Activated T-cell treated with anti-CD3 and anti-CD28 coated beads for 48 hours (primary cell): ENCODE data around the gene TFDP2.
"Not testable (repeated sequence)": the region's sequence is repeated elsewhere in the genome, so short reads cannot be mapped to it uniquely, and the experiment has no call there.

Source experiments
- DNase-seq: peaks from one replicate; pipeline ENCODE4 v3.0.0-alpha.2; 2020; ENCODE audit warnings: low read depth

TFDP2 gene

DNA sequence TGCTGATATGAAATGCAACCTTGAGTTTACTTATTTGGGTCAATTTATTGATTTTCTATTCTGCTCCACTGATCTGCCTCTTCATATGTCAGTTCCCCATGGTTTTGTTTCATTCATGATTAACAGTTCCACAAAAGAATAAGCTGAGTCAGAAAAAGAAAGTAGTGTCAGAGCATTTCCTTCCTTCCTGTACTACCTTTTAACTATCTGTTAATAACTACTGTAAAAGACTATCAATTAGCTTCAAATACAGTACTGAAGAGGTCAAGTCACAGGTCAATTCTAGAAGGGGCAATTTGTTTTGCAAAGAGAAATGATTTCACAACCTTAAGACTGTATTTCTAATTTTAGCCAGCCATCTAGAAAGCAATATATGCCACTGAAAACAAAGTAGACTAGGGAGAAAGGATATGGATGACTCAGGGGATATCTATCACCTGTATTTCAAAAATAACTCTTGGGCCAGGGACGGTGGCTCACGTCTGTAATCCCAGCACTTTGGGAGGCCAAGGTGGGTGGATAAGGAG, 129.5 kb downstream of the TFDP2 start:
- no peak for DNase-seq

DNA sequence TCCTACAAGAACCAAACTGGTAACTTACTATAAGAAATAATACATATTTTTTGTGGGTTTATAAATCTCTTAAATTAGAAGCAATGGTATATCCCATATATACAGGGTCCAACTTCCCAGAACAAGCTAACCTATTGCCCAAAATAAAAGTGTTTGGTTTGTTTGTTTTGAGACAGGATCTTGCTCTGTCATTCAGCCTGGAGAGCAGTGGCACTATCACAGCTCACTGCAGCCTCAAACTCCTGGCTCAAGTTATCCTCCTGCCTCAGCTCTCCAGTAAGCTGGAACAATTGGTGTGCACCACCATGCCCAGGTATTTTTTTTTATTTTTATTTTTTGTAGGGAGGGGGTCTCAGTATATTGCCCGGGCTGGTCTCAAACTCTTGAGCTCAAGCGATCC, 135.4 kb downstream of the TFDP2 start:
- no peak for DNase-seq

DNA sequence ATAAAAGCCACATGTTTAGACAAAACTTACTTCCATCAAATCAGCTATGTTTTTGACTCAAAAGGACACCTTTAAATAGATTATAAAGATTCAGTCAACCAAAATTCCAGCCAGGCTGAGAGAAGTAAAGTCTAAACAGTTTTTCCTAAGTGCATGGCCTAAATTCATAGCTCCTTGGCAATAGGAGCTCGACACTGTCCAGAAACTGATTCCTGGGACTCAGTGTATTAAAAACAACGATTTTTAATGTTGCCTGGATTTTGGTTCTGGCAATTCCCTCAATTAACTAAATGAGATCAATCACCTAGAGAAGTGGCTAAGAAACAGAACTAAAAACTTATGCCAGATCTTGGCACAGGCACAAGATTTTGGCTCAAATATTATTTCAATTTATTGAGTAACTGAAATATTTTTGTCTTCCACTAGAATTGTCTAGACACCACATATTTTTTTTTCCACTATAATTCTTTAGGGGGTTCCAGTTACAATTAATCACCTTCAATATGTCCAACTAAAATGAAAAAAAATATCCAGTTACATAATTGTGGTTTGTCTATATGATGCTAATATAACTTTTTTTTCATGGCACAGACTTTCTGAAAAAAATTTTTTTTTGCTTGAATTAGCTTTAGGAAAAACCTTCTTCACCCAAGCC, 135.9 kb downstream of the TFDP2 start:
- DNase-seq: no peak

DNA sequence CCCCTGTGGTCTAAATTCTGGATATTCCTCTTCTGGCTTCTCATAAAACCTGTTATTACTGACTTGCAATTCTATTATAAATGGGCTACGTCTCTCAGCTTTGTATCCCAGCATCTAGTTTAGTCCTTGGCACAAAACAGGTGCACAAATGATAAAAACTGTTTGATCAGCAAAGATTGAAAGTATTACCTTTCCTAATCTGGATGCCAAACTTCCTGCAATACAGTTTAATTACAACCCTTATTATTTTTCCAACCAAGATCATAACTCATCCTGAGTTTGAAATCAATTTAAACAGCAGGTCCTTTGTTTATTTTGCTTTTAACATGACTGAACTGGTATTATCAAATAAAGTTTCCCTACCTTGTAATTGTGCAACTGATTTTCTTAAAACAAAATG, 140.3 kb downstream of the TFDP2 start:
- DNase-seq: no peak

DNA sequence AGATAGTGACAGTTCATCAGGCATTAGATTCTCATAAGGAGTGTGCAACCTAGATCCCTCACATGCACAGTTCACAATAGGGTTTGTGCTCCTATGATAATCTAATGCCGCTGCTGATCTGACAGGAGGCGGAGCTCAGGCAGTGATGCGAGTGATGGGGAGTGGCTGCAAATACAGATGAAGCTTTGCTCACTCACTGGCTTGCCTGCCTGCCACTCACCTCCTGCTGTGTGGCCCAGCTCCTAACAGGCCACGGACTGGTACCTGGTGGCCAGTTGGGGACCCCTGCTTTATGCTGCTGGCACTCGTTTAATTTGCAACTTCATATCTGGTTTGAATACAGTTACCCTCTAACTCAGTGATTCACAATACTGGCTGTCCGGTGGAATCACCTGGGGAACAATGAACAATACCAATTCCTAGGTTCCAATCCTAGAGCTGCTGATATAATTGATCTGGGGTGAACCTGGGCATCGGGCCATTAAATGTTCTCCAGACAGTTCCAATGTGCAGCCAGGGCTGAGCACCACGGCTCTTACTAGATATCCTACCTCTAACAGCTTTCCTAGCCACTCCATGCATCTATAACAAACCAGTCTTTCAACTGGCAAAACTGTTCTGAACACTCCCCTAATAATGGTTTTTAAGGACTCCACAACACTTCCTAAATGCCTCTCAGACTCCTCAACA, 141.5 kb downstream of the TFDP2 start:
- no peak for DNase-seq

DNA sequence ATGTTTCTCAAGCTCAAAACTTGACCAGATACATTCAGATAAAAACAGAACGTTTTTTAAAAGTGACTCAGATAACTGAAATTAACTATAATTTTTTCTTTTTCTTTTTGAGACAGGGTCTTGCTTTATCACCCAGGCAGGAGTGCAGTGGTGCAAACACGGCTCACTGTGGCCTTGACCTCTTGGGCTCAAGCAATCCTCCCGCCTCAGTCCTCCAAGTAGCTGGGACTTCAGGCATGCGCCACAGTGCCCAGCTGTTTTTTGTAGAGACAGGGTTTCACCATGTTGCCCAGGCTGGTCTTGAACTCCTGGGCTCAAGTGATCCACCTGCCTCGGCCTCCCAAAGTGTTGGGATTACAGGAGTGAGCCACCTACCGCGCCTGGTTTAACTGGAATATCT, 144.4 kb downstream of the TFDP2 start:
- DNase-seq: not testable (repeated sequence)

DNA sequence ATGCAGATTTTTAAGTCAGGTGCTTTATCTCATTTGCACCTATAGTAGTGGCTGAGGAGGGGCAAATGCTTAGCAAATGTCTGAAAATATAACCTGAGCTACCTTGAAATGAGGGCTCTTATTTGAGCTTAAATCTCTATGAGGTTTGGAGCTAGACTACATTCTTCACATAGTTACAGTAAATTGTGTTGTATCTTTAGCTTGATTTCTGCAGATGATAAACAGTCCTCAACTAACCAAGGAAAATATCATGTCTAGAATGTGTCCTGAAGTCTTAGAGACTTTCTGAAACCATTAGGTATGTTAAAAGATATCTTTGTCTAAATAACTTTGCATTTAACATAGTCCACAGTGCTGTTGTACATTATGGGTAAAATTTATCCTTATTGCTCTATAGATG, 145.3 kb downstream of the TFDP2 start:
- DNase-seq: no peak

DNA sequence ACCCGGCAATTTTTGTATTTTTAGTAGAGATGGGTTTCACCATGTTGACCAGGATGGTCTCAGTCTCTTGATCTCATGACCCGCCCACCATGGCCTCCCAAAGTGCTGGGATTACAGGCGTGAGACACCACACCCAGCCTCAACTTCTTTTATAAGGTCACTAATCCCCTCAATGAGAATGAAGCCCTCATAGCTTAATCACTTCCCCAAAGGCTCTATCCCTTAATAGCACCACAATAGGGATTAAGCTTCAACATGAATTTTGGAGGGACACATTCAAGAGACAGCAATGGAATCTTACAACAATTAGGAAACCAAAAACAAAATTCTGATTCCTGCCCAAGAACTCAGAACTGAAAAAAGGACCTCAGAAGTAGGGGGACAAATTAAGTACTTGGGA, 146.1 kb downstream of the TFDP2 start:
- DNase-seq: no peak

DNA sequence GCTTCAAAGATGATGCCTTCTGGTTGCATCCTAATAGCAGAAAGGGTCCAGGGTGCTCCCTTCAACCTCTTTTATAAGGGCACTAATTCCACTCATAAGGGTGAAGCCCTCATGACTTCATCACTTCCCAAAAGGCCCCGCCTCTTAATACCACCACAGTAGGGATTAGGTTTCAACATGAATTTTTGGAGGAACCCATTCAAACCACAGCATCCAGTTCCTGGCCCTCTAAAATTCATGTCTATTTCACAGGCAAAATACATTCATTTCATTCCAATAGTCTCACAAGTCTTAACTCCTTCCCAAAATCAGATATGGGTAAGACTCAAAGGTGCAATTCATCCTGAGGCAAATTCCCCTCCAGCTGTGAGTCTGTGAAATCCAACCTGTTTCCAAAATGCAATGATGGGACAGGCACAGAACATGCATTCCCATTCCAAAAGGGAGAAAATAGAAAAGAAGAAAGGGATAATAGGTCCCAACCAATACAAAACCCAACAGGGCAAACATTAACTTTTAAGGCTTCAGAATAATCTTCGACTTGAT, 148.9 kb downstream of the TFDP2 start:
- no peak for DNase-seq

DNA sequence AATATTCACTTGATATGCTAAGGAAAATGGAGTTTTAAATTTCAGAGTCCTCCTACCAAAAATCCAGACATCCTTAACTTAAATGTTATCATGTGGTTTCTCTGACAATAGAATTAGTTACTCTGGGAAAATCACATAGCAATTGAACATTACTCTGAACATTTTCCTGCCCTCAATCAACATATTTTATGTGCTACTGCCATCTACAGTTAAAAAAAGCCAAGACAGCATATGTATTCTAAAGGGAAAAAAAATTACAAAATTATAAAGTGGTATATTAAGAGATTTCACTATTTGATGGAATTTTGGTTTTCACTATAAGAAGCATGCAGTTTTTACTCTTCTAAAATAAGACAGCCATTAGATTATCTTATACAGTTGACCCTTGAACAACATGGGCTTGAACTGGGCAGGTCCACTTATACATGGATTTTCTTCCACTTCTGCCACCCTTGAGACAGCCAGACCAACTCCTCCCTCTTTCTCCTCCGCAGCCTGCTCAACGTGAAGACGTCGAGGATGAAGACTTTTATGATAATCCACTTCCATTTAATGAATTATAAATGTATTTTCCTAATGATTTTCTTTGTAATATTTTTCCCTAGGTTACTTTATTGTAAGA, 150.6 kb downstream of the TFDP2 start:
- DNase-seq: no peak

DNA sequence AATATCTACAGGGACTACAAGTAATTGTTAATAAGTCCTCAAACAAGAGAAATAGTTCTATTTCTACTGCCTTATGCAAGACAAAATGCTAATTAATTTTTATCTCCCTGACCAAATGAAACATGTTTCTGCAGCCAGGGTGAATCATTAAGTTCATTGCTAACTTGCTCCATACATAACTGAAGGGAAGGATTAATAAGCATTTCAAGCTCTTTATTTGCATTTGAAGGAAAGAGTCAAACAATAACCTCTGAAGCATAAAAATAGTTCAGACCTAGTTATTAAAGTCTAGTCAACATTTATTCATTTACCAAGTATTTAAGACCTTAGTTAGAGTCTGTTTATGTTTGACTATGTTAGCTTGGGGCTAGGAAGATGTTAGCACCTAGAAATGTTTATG, 152.9 kb downstream of the TFDP2 start:
- DNase-seq: no peak

DNA sequence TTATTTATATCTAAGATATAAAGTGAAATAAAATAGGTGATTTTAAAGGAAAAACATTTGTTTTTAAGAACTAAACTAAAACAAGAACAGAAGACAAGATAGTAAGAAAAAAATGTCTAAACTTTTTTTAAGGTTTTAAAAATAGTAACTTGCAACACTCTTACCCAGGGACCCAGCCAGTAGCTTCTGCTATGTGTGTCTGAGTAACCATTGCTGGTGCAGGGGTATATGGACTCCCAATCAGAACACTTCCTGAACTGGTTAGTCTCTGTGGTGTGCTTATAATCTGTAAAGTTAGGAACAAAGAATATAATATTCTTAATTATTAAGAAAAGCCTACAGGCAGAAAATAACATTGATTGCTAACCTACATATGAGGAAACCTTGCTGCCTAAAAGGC, 154.5 kb downstream of the TFDP2 start:
- no peak for DNase-seq

DNA sequence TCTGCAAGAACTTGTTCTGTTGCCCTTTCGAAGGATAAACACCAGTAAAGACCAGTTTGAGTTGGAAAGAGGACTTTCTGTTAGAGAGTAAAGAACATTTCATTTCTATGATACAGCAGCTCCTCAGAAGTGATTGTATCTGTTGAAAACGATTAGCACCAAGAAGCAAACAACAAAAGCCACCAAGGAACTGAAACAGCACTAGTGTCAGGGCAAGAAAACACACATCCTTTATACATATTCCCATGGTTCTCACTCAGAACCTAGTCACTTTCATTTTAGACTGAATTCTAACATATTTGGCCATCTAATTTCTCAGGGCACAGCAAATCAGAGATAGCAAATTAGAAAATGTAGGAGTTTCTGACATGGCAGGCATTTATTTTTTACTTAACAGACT, 156.8 kb downstream of the TFDP2 start:
- no peak for DNase-seq

DNA sequence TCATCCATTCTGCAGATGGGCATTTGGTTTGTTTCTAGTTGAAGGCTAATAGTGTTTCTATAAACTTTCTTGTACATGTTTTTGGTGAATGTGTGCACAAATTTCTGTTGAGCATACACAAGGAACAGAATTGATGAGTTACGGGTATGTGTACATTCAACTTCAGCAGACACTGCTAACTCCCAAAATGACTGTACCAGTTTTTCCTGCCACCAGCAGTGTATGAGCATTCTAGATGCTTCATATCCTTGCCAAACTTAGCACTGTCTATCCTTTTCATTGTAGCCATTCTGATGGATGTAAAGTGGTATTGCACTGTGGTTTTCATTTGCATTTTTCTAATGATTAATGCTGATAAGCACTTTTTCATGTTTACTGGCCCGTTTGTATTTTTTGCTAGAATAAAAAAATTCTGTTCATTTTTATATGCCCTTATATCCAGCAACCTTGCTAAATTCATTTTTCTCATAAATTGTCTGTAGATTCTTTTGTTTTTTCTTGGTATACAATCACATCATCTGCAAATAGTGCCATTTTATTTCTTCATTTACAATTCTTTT, 162.7 kb downstream of the TFDP2 start:
- no peak for DNase-seq

DNA sequence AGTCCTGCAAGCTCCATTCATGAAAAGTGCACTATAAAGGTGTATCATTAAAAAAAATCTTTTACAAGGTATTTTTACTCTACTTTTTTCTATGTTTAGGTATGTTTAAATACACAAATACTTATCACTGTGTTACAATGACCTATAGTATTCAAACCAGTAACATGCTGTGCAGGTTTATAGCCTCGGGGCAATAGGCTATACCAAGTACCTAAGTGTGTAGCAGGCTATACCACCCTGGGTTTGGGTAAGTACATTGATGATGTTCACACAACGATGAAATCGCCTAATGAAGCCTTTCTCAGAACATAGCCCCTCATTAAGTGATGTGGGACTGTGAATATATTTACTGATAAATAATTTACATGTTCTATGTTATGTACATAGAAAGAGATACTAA, 168.3 kb downstream of the TFDP2 start:
- DNase-seq: no peak

DNA sequence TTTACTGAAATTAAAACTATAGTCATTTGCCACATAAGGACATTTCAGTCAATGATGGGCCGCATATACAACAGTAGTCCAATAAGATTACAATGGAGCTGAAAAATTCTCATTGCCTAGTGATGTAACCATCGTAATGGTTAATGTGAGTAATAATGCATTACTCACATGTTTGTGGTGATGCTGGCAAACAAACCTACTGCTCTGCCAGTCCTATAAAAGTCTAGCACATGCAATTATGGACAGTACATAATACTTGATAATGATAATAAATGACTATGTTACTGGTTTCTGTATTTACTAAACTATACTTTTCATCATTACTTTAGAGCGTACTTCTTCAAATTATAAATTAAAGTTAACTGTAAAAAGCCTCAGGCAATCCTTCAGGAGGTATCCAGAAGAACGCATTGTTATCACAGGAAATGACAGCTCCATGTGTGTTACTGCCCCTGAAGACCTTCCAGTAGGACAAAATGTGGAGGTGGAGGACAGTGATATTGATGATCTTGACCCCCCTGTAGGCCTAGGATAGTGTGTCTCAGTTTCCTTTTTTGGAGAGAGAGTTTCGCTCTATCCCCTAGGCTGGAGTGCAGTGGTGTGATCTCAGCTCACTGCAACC, 170.2 kb downstream of the TFDP2 start:
- DNase-seq: no peak

DNA sequence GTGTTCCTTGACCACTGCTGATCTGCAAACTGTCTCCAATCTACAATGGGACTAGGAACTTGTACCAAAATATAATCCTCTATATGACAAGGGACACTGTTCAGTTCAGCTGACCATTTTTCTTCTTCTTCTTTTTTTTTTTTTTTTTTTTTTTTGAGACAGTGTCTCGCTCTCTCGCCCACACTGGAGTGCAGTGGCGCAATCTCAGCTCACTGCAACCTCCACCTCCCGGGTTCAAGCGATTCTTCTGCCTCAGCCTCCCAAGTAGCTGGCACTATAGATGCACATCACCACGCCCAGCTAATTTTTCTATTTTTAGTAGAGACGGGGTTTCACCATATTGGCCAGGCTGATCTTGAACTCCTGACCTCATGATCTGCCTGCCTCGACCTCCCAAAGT, 174.6 kb downstream of the TFDP2 start:
- not testable (repeated sequence) for DNase-seq

DNA sequence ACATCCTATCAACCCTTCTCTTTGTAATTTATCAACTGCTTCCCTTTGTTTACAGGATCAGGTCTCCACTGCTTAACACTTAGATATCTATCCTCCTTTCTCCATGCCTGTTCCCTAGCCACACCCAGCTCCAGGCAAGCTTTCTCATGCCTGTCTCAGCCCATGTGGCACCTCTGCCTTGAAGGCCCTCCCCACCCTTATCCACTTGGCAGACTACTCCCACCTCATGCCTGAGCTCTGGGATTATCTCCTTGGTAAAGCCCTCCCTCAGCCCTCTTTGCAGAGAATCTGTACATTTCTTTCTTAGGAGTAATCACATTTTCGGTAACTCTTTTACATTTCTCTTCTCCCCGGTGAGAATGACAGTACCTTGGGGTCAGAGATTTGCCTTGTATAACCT, 176.9 kb downstream of the TFDP2 start:
- DNase-seq: no peak

DNA sequence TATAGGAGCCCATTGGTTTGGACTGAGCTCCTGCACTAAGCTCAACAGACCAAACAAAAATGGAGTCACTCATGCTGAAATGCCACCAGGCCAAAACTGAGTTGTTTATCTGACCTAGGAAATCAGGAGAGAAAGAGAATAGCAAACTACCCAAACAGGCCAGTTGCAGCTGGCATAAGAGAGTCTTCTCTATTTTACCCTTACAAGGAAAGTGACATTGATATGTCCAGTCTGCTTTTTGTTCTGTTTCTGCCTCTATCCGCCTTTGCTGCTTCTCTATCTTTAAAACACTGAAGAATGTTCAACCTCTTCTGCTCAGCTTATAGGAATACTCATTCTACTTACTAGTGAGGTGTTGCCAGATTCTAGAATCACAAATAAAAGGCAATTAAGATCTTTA, 177.8 kb downstream of the TFDP2 start:
- DNase-seq: no peak

DNA sequence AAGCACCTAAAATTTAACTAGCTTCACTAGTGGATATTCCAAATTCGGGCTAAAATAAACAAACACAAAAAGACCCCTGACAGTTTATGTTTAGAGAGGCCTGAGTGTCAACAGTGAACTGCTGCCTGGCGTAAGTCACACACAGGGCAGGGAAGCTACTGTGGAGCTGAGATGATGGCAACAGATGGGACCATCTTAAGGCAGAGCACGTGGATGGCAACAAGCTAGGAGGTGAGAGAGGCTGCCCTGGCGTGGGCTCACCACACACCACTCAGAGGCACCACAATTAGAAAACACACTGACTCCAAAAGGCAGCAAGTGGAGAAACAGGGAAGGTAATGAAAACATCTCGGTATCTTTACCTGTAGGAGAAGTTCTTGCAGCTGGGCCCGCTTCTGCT, 179.6 kb downstream of the TFDP2 start:
- no peak for DNase-seq

DNA sequence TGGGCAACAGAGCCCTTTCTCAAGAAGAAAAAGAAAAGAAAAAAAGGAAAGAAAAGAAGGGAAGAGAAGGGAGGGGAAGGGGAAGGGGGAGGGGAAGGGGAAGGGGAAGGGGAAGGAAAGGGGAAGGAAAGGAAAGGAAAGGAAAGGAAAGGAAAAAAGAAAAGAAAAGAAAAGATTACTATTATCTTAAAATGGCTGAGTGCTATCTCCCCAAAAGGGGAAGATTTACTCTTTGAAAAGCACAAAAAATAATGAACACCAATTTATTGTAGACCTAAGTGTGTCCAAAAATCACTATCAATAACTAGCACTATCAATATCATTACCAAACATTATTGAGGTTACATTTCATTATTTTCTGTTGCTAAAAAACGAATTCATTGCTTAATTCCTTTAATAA, 183.9 kb downstream of the TFDP2 start:
- no peak for DNase-seq

DNA sequence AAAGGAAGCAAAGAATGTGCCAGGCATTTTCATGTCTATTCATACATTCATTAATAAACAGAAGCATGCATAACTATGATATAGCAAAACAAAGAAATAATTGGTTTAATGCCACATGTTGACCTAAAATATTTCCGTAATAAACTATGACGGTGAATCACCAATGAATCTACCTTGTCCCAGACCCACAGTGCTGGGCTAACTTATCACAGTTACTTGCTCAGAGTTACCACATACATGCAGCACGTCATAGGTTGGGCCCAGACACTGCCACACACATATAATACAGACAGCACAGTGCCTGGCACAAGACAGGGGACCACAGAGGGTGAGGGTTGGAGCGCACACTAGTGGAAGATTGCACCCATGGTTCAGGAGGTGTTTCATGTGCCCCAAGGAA, 186.0 kb downstream of the TFDP2 start:
- DNase-seq: no peak
